ENCODE results near the gene PINLYP.

Gene PINLYP

GRCh38 chr19:43628646-43629326 is 53.2 kb downstream of the PINLYP start:
- DNase-seq (ENCODE audit: low read depth in 1 of 2, low spot score in 1 of 2): no peak

DNA sequence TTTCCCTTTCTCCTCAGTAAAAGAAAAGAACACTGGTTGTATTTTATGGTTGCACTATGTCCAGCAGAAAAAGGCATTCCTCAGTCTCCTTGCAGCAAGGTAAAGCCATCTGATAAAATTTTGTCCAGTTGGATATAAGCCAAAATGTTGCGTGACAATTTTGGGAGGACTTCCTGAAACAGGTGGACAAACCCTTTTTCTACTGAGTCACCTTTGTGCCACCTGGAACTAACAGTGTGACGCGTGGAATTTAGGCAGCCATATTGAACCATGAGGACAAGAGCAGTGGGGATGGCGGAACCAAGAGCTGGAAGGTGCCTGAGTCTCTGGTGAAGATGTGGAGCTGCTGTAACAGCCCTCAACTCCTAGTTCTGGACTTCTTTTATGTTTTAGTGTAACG is 55.9 kb downstream of the PINLYP start:
- no peak for DNase-seq (ENCODE audit: low read depth in 1 of 2, low spot score in 1 of 2)

Measured in activated T-helper 1 cell treated with anti-CD3 and anti-CD28 coated beads, Interleukin-2, amount 50 U/mL, for 16 hours (primary cell).